OCI-LY3 (cell line): ENCODE results near the gene METTL4.

Experiments
- EZH2phosphoT487 ChIP-seq: fragments of 200-600 bp; shearing (Covaris generic); IDR thresholded peaks from 2 replicates; pipeline ENCODE4 v1.6.1; 2018; ENCODE audit warnings: antibody characterized with exemption, mixed run types, low read depth
- TF ChIP-seq, protein P1 (sequence below): fragments of 200-600, 300-600 bp; sonication (generic); IDR thresholded peaks from 2 replicates; pipeline ENCODE4 v1.5.1; 2014; ENCODE audit warnings: antibody characterized with exemption, low read length, low read depth

DNA sequence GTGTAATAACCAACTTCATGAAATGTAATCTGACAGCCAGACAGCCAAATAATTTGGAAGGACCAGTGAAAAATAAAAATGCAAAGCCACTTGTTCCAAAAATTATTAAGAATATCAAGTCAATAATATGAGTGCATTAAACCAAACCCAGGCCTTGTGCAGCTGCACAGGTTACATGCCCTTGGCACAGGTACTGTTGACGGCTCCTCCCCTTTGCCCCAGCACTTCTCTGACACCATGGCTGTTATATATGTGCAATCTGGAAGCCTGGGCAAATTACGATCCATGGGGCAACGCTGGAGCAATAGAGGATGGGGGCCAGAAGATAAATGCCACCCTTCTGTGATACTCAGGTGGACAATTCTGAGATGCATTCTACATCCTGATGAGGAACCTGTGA is 68.9 kb downstream of the METTL4 start:
- TF ChIP-seq, protein P1, sequence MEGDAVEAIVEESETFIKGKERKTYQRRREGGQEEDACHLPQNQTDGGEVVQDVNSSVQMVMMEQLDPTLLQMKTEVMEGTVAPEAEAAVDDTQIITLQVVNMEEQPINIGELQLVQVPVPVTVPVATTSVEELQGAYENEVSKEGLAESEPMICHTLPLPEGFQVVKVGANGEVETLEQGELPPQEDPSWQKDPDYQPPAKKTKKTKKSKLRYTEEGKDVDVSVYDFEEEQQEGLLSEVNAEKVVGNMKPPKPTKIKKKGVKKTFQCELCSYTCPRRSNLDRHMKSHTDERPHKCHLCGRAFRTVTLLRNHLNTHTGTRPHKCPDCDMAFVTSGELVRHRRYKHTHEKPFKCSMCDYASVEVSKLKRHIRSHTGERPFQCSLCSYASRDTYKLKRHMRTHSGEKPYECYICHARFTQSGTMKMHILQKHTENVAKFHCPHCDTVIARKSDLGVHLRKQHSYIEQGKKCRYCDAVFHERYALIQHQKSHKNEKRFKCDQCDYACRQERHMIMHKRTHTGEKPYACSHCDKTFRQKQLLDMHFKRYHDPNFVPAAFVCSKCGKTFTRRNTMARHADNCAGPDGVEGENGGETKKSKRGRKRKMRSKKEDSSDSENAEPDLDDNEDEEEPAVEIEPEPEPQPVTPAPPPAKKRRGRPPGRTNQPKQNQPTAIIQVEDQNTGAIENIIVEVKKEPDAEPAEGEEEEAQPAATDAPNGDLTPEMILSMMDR: no peak
- TF ChIP-seq EZH2phosphoT487: no peak
